Measurements from ENCODE around the gene ABCC5. TPM values are rescaled to one million over a fixed set of nuclear protein-coding genes. Genes with fewer than 3 reads are reported as not detected.

ABCC5 gene
- total RNA-seq, 1 experiment from 2014 or later = 37.6 TPM

GRCh38 chr3:183884097-183884426, 133.6 kb downstream of the ABCC5 start:
- Mint-ChIP-seq H3K27me3 (ENCODE audit: low read depth) (peaks cover 11% of the 10 kb centered on the region), H3K9me3 (no peaks in the 10 kb centered on the region), H3K36me3 (ENCODE audit: insufficient read depth in 1 of 3, low read depth in 3 of 3) (peaks cover 0 to 3% (median 2%) of the 10 kb centered on the region in 3 experiments; a peak in 5 of 7 replicates), H3K4me1 (peaks cover 23 to 29% of the 10 kb centered on the region in 2 experiments), H3K27ac (peak overlapping the region; percentile 66 to 96 (median 94); a peak in 6 of 7 replicates), H3K4me3 (peak overlapping the region; percentile 94 to 98)
- TF ChIP-seq CTCF (conservative IDR thresholded peaks at IDR 0.05) = no peak
- H3K23me2 ChIP-seq (ENCODE audit: insufficient read length, low read depth, low read length, poor library complexity, severe bottlenecking) = peaks cover 11% of the 10 kb centered on the region
- H4K5ac ChIP-seq (ENCODE audit: insufficient read length, low read depth, low read length) = no peak overlapping the region
- no peak overlapping the region for H3K4ac ChIP-seq (ENCODE audit: low read depth, low read length)
- no peak overlapping the region for H3K56ac ChIP-seq (ENCODE audit: insufficient read length, low read depth, low read length)
- H3K27ac ChIP-seq (ENCODE audit: insufficient read length, low read depth, low read length) = no peak overlapping the region
- no peak overlapping the region for H2BK5ac ChIP-seq (ENCODE audit: insufficient read length, low read length)
- H2AFZ ChIP-seq (ENCODE audit: low read length) = no peak overlapping the region
- no peaks in the 10 kb centered on the region for H4K20me1 ChIP-seq (ENCODE audit: control insufficient read depth, insufficient read depth, insufficient read length)
- H2BK20ac ChIP-seq (ENCODE audit: low read depth, low read length, poor library complexity, severe bottlenecking) = no peak overlapping the region
- no peak overlapping the region for H3T11ph ChIP-seq (ENCODE audit: low read length)
- H3K27me3 ChIP-seq (ENCODE audit: insufficient read depth, low read length) = no peaks in the 10 kb centered on the region
- no peak overlapping the region for H3K23ac ChIP-seq (ENCODE audit: insufficient read length, low read depth, low read length)
- WGBS (ENCODE audit: extremely low coverage, insufficient read length, low lambda C conversion rate) = no CpG with 5 or more reads among the region's 9 CpGs
- H3K9ac ChIP-seq (ENCODE audit: extremely low read depth, insufficient read length, low read length) = peak overlapping the region; percentile 70
- no peak for DNase-seq
- H2BK15ac ChIP-seq (ENCODE audit: low read depth, low read length) = no peak overlapping the region
- H3K4me2 ChIP-seq (ENCODE audit: insufficient read depth, insufficient read length, low read length) = peak overlapping the region; percentile 69
- no peak overlapping the region for H3K14ac ChIP-seq (ENCODE audit: insufficient read depth, low read length)
- H3K4me1 ChIP-seq (ENCODE audit: insufficient read depth, low read length) = no peaks in the 10 kb centered on the region; the same call in 1 of the 2 replicates
- H4K91ac ChIP-seq (ENCODE audit: insufficient read length, low read depth, low read length) = no peak overlapping the region
- no peak overlapping the region for H3K18ac ChIP-seq (ENCODE audit: insufficient read length, low read depth, low read length)
- no peaks in the 10 kb centered on the region for H3K9me3 ChIP-seq (ENCODE audit: control insufficient read depth, low read depth, low read length)
- H3K79me1 ChIP-seq (ENCODE audit: insufficient read depth, low read depth, low read length, poor library complexity, severe bottlenecking) = no peaks in the 10 kb centered on the region
- H2AK5ac ChIP-seq (ENCODE audit: insufficient read length, low read length) = no peak overlapping the region
- H2BK12ac ChIP-seq (ENCODE audit: insufficient read length, low read depth, low read length) = no peak overlapping the region
- no peak overlapping the region for H2BK120ac ChIP-seq (ENCODE audit: low read depth, low read length, poor library complexity, severe bottlenecking)
- peaks cover 19% of the 10 kb centered on the region; the same call in 1 of the 2 replicates for H3K79me2 ChIP-seq (ENCODE audit: insufficient read depth, low read length)
- no peak overlapping the region for H4K8ac ChIP-seq (replicated peaks; ENCODE audit: insufficient read length, low read depth, low read length)
